Lung (tissue), 12 donors: ENCODE measurements around the gene EPAS1. TPM values are rescaled to one million over a fixed set of nuclear protein-coding genes. Genes with fewer than 3 reads are reported as not detected.

Experiments
- ATAC-seq: fragments of 200-7000 bp; cut with Tn5 transposase; one replicate; pipeline ENCODE4 v1.9.1; 2020; ENCODE audit warnings: moderate number of reproducible peaks; ENCODE audit not compliant: insufficient read depth, low FRiP score
- DNase-seq, 3 donors: peaks; one replicate each; pipeline ENCODE4 v3.0.0-alpha.2; 2013 to 2017
- H3K27ac ChIP-seq, 2 donors: one replicate each; pipeline ENCODE4 v1.5.1; 2013; ENCODE audit warnings: mild to moderate bottlenecking in 2 of 2, moderate library complexity in 2 of 2, control low read depth in 1 of 2, inconsistent platforms in 1 of 2, low read depth in 1 of 2, low read length in 1 of 2
- H3K27me3 ChIP-seq, 3 donors: one replicate each; pipeline ENCODE4 v1.5.1; 2013; ENCODE audit warnings: low read length in 2 of 3; ENCODE audit not compliant: control insufficient read depth in 3 of 3, insufficient read depth in 3 of 3
- H3K36me3 ChIP-seq, 4 donors: one replicate each; pipeline ENCODE4 v1.5.1; 2013; ENCODE audit warnings: low read length in 4 of 4, mild to moderate bottlenecking in 1 of 4, moderate library complexity in 1 of 4; ENCODE audit not compliant: control insufficient read depth in 4 of 4, insufficient read depth in 4 of 4
- H3K4me1 ChIP-seq, 5 donors: one replicate each; pipeline ENCODE4 v1.5.1; 2013; ENCODE audit warnings: low read length in 5 of 5, mild to moderate bottlenecking in 2 of 5, moderate library complexity in 1 of 5; ENCODE audit not compliant: control insufficient read depth in 5 of 5, insufficient read depth in 5 of 5
- H3K4me3 ChIP-seq: one replicate; pipeline ENCODE4 v1.5.1; 2013; ENCODE audit warnings: mild to moderate bottlenecking, control low read depth, moderate library complexity
- H3K9ac ChIP-seq, 2 donors: one replicate each; pipeline ENCODE4 v1.5.1; 2013; ENCODE audit warnings: low read length in 2 of 2, control low read depth in 1 of 2; ENCODE audit not compliant: insufficient read depth in 1 of 2
- H3K9me3 ChIP-seq, 4 donors: one replicate each; pipeline ENCODE4 v1.5.1; 2013; ENCODE audit warnings: low read length in 3 of 4, mild to moderate bottlenecking in 1 of 4, moderate library complexity in 1 of 4; ENCODE audit not compliant: control insufficient read depth in 4 of 4, insufficient read depth in 3 of 4
- WGBS, 2 donors: extraction: QIAGEN DNeasy Blood & Tissue Kit; methylation state at CpG; one replicate each; pipeline ENCODE4 v1.1.7; 2013; 5-methylcytosine and 5-hydroxymethylcytosine counted together
- polyA plus RNA-seq, 2 donors: library from polyadenylated mRNA; stranded (reverse); fragments of 200-250 nt; gene quantifications; one replicate each; pipeline ENCODE4 v1.2.1, GENCODE V29; 2013
- total RNA-seq, 2 donors: library from RNA; depleted of rRNA in 1 of 2; stranded (reverse); fragments of >200 nt in 1 of 2; gene quantifications; one replicate each; pipeline ENCODE4 v1.2.1, GENCODE V29; 2014 to 2021
- TF ChIP-seq, protein P1 (sequence below): IDR thresholded peaks from 2 replicates; pipeline ENCODE4 v1.5.1; 2012; ENCODE audit warnings: mild to moderate bottlenecking; ENCODE audit errors: control extremely low read depth, extremely low read depth
- donor health status: control.
- donor health status: control.
- donor health status: Bipolar disorder and iron deficiency.
- donor health status: healthy.
- donor health status: DM: yes; HTN: yes; CAD: no.

EPAS1 gene
- total and polyA plus RNA-seq, 4 donors, result 233 to 1,051 (median 381) TPM

DNA sequence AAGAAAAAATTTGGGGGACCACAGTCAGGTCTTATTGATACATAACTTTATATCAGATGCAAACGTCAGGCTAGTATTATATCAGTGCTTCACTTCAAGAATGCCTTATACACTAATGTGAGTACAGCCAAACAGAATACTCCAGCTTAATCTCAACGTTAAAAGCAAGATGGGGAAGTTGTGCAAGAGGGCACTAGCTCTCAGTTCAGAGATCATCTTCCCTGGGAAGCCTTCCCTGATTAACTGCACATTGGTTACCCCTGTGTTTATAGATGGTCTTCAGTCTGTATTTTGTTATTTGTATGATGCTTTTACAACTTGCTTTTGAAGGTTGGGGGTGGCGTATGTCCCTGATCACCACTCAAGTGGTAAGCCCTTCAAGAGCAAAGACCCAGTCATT lies 11.4 kb downstream of the EPAS1 start:
- no peak for ATAC-seq
- Histone ChIP-seq H3K9me3 (no peaks in the 10 kb centered on the region), H3K9ac (no peak overlapping the region), H3K4me1 (peaks cover 24 to 82% (median 34%) of the 10 kb centered on the region in 5 donors), H3K27ac (no peak overlapping the region), H3K27me3 (no peaks in the 10 kb centered on the region), H3K36me3 (no peaks in the 10 kb centered on the region), H3K4me3 (no peak overlapping the region)
- 41 to 43% methylated on average over 3 of the region's 3 CpGs for WGBS, 2 donors
- TF ChIP-seq, protein P1, sequence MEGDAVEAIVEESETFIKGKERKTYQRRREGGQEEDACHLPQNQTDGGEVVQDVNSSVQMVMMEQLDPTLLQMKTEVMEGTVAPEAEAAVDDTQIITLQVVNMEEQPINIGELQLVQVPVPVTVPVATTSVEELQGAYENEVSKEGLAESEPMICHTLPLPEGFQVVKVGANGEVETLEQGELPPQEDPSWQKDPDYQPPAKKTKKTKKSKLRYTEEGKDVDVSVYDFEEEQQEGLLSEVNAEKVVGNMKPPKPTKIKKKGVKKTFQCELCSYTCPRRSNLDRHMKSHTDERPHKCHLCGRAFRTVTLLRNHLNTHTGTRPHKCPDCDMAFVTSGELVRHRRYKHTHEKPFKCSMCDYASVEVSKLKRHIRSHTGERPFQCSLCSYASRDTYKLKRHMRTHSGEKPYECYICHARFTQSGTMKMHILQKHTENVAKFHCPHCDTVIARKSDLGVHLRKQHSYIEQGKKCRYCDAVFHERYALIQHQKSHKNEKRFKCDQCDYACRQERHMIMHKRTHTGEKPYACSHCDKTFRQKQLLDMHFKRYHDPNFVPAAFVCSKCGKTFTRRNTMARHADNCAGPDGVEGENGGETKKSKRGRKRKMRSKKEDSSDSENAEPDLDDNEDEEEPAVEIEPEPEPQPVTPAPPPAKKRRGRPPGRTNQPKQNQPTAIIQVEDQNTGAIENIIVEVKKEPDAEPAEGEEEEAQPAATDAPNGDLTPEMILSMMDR, result no peak
- DNase-seq, result peak in 1 of 3 donors; percentile 50

DNA sequence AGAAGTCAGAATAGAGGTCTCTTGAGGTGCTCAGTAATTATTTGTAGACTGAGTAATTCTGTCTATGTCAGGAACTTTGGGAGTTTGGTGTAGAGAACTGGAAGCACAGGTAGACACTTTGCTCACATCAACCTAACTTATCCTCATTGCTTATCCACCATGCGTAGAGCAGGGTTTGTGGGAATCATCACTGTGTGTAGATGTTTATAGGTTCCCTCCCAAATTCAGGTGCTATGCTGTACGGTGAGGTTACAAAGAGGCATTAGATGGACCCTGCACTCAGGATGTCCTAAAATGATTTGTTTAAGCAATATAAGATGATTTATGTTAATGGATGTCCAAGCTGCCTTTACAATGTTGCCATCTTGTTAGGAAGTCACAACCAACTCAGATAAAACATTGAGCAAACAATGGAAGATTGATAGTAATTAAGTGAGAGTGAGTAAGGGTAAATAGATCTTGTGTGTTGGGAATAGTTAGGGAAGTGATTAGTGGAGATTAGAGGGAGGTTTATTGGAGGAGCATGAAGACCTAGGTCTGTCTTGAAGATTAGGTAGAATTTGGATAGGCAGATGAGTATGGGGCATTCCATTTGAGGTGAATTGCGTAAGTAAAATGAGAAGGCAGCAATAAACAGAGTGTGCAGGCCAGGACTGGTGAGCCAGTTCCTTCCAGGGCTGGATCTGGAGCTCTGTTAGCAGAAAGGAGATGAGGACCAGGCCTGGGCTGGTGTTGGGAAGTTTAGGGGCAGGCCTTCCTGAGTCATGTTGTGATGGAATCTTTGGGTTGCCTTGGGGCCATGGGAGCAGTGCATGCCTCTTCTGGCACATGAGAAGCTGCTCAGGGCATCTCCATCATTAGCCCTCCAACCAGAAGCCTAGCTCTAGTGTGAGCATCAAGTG lies 12.1 kb downstream of the EPAS1 start:
- H3K4me3 ChIP-seq, result no peak overlapping the region
- peaks cover 24 to 83% (median 34%) of the 10 kb centered on the region in 5 donors for H3K4me1 ChIP-seq
- no peaks in the 10 kb centered on the region for H3K36me3 ChIP-seq
- no peak overlapping the region for H3K9ac ChIP-seq
- peak overlapping the region in 1 of 2 donors; percentile 71 for H3K27ac ChIP-seq
- DNase-seq (no peak), ATAC-seq (no peak)
- 71 to 81% methylated on average over 3 of the region's 3 CpGs for WGBS, 2 donors
- TF ChIP-seq, protein P1, result no peak
- H3K9me3 ChIP-seq, result no peaks in the 10 kb centered on the region
- no peaks in the 10 kb centered on the region for H3K27me3 ChIP-seq

GRCh38 chr2:46310446-46310845 lies 13.2 kb downstream of the EPAS1 start:
- H3K4me1 ChIP-seq, result peaks cover 29 to 79% (median 37%) of the 10 kb centered on the region in 5 donors
- H3K9ac ChIP-seq, result no peak overlapping the region
- H3K9me3 ChIP-seq, result no peaks in the 10 kb centered on the region
- DNase-seq, result no peak
- TF ChIP-seq, protein P1, result no peak
- no peak overlapping the region for H3K4me3 ChIP-seq
- no peak for ATAC-seq
- H3K27me3 ChIP-seq, result no peaks in the 10 kb centered on the region
- no peaks in the 10 kb centered on the region for H3K36me3 ChIP-seq
- H3K27ac ChIP-seq, result peak overlapping the region in 1 of 2 donors; percentile 42
- WGBS, 2 donors, result 59 to 83% methylated on average over 5 of the region's 5 CpGs
